Globus pallidus (tissue), 1 donor: ENCODE results near the gene TNFRSF18.
"Not testable (repeated sequence)": the region's sequence is repeated elsewhere in the genome, so short reads cannot be mapped to it uniquely, and the experiment has no call there.

Source experiments
- DNase-seq: peaks from one replicate; pipeline ENCODE4 v3.0.0-alpha.2; 2015; ENCODE audit warnings: low spot score

Gene TNFRSF18

GRCh38 chr1:1179346-1179982 is 26.9 kb downstream of the TNFRSF18 start:
- DNase-seq = no peak

GRCh38 chr1:1178794-1179331 is 27.5 kb downstream of the TNFRSF18 start:
- DNase-seq = no peak

GRCh38 chr1:1177452-1178206 is 28.8 kb downstream of the TNFRSF18 start:
- DNase-seq = no peak

GRCh38 chr1:1176931-1177330 is 29.5 kb downstream of the TNFRSF18 start:
- no peak for DNase-seq

GRCh38 chr1:1176063-1176761 is 30.2 kb downstream of the TNFRSF18 start:
- DNase-seq = not testable (repeated sequence)

GRCh38 chr1:1175221-1176062 is 30.9 kb downstream of the TNFRSF18 start:
- no peak for DNase-seq

GRCh38 chr1:1173793-1174415 is 32.5 kb downstream of the TNFRSF18 start, which contains the start of gene TTLL10:
Gene TTLL10 (plus strand): TSS chr1:1173880. CDS start chr1:1179216, 5,336 bp downstream.
- no peak for DNase-seq

- DNase-seq = no peak
Measured at GRCh38 chr1:1173061-1173792, 33.2 kb downstream of the TNFRSF18 start.

GRCh38 chr1:1171546-1172340 is 34.6 kb downstream of the TNFRSF18 start:
- DNase-seq = no peak

- DNase-seq = no peak
Measured at GRCh38 chr1:1171161-1171545, 35.2 kb downstream of the TNFRSF18 start.

- DNase-seq = no peak
Measured at GRCh38 chr1:1170215-1171091, 35.9 kb downstream of the TNFRSF18 start.

- no peak for DNase-seq
Measured at GRCh38 chr1:1169429-1170214, 36.8 kb downstream of the TNFRSF18 start.

- no peak for DNase-seq
Measured at GRCh38 chr1:1168451-1169411, 37.7 kb downstream of the TNFRSF18 start.

- DNase-seq = no peak
Measured at GRCh38 chr1:1167841-1168450, 38.4 kb downstream of the TNFRSF18 start.

- DNase-seq = no peak
Measured at GRCh38 chr1:1167398-1167821, 39.0 kb downstream of the TNFRSF18 start.
